BJ (cell line): ENCODE results near the gene RHBG. TPM values are rescaled to one million over a fixed set of nuclear protein-coding genes. Genes with fewer than 3 reads are reported as not detected.

Source experiments
- CTCF ChIA-PET: fragments of 350-600 bp; formaldehyde crosslinking; extraction: SDS; loops from one replicate; lab custom pipeline; 2021; ENCODE audit warnings: antibody characterized with exemption, inconsistent platforms; lab: Yijun Ruan, JAX
- POLR2A ChIA-PET: fragments of 300-600 bp; sonication (Branson Sonifier 250); formaldehyde crosslinking; extraction: SDS; loops from one replicate; lab custom pipeline; 2021; ENCODE audit warnings: antibody characterized with exemption; lab: Charles Lee
- DNase-seq: peaks from one replicate; pipeline ENCODE4 v3.0.0-alpha.2; 2011; ENCODE audit warnings: low read depth
- H3K27me3 ChIP-seq: 2 replicates; pipeline ENCODE4 v1.6.0; 2011; ENCODE audit warnings: low read length; ENCODE audit not compliant: control insufficient read depth, insufficient read depth
- H3K36me3 ChIP-seq: 2 replicates; pipeline ENCODE4 v1.5.1; 2011; ENCODE audit warnings: low read length; ENCODE audit not compliant: control insufficient read depth, insufficient read depth
- H3K4me3 ChIP-seq: 2 replicates; pipeline ENCODE4 v1.5.1; 2011; ENCODE audit warnings: low read depth, mild to moderate bottlenecking, control low read depth, low read length
- polyA plus RNA-seq: library from polyadenylated mRNA; depleted of rRNA; stranded (reverse); fragments of >200 nt; gene quantifications from 2 replicates; pipeline ENCODE4 v1.2.3, GENCODE V29; 2011
- TF ChIP-seq, protein P1 (sequence below): IDR thresholded peaks from 2 replicates; pipeline ENCODE4 v1.5.1; 2011; ENCODE audit warnings: low read depth, mild to moderate bottlenecking, control low read depth, inconsistent platforms, low read length, moderate library complexity; ENCODE audit not compliant: insufficient read depth

The RHBG gene
- polyA plus RNA-seq, 1 experiment: not detected

DNA sequence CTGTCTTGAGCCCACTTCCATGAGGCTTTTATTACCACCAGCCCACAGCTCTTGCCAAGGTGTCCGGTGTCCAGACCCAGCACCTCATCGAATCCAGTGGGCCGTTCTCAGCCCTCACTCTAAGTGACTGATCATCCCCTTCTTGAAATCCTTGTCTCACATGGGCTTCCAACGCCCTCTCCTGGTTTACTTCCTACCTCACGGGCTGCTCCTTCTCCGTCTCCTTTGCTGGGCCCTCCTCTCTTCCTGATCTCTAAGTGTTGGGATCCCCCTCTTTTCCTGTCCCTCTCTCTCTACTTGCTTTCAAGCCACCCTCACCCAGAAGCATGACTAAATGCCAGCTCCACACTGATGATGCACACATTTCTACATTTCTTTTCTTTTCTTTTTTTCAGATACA is 9.0 kb upstream of the RHBG start:
- CTCF ChIA-PET: interaction anchor here (0.8 to 3.1 kb wide), 21 partner anchors 9 to 268 kb away, joined by 3 to 28 read pairs (median 5); partner anchors contain the start of genes RHBG, SMG5 and TMEM79
- POLR2A ChIA-PET: no interaction called here

DNA sequence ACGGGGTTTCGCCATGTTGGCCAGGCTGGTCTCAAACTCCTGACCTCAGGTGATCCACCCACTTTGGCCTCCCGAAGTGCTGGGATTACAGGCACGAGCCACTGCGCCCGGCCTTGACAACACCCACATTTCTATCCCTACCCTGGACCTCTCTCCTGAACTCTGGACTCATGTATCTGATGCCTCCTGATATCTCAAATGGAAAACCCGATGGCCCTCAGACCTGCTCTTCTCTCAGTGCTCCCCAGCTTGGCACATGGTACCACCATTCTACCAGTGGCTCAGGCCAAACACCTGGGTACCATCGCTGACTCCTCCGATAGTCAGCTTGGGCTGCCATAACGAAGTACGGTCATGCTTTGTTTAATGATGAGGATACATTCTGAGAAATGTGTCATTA is 8.5 kb upstream of the RHBG start:
- TF ChIP-seq, protein P1, sequence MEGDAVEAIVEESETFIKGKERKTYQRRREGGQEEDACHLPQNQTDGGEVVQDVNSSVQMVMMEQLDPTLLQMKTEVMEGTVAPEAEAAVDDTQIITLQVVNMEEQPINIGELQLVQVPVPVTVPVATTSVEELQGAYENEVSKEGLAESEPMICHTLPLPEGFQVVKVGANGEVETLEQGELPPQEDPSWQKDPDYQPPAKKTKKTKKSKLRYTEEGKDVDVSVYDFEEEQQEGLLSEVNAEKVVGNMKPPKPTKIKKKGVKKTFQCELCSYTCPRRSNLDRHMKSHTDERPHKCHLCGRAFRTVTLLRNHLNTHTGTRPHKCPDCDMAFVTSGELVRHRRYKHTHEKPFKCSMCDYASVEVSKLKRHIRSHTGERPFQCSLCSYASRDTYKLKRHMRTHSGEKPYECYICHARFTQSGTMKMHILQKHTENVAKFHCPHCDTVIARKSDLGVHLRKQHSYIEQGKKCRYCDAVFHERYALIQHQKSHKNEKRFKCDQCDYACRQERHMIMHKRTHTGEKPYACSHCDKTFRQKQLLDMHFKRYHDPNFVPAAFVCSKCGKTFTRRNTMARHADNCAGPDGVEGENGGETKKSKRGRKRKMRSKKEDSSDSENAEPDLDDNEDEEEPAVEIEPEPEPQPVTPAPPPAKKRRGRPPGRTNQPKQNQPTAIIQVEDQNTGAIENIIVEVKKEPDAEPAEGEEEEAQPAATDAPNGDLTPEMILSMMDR: no peak
- Histone ChIP-seq H3K27me3 (peaks cover 18% of the 10 kb centered on the region), H3K36me3 (no peaks in the 10 kb centered on the region), H3K4me3 (no peak overlapping the region)
- POLR2A ChIA-PET: no interaction called here
- CTCF ChIA-PET: interaction anchor here (0.6 to 3.1 kb wide), 8 partner anchors 13 to 404 kb away, joined by 3 to 28 read pairs (median 6); partner anchors contain the start of genes SMG5 and TMEM79
- DNase-seq: no peak

More for the DNA sequence above, 9.0 kb upstream of the RHBG start:
- TF ChIP-seq, protein P1: peak; percentile 66
- Histone ChIP-seq H3K4me3 (no peak overlapping the region), H3K27me3 (peaks cover 15% of the 10 kb centered on the region), H3K36me3 (no peaks in the 10 kb centered on the region)
- no peak for DNase-seq

DNA sequence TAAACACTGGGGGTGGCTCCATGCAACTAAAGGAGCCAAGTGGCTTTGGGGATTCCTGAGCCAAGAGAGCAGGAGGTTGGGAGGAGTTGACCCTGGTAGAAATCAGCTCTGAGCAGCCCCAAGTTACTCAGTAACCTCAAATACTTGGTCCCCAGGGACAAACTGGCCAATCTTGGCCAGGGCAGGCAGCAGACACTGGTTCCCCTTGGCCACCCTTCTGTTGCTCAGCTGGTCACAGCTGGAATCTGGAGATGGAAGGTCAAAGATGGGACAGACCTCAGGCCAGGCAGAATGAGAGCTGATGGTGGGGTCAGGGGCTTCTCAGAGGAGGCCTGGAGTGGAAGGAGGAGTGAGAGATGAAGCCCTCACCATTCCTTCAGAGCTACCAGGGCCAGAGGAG is 3.3 kb upstream of the RHBG start:
- POLR2A ChIA-PET: no interaction called here
- DNase-seq: no peak
- Histone ChIP-seq H3K4me3 (no peak overlapping the region), H3K36me3 (no peaks in the 10 kb centered on the region), H3K27me3 (peaks cover 12% of the 10 kb centered on the region)
- CTCF ChIA-PET: interaction anchor here (0.9 to 1.3 kb wide), 3 partner anchors 13 to 80 kb away, joined by 3 to 4 read pairs (median 3); no protein-coding TSS in a partner anchor
- TF ChIP-seq, protein P1: no peak

DNA sequence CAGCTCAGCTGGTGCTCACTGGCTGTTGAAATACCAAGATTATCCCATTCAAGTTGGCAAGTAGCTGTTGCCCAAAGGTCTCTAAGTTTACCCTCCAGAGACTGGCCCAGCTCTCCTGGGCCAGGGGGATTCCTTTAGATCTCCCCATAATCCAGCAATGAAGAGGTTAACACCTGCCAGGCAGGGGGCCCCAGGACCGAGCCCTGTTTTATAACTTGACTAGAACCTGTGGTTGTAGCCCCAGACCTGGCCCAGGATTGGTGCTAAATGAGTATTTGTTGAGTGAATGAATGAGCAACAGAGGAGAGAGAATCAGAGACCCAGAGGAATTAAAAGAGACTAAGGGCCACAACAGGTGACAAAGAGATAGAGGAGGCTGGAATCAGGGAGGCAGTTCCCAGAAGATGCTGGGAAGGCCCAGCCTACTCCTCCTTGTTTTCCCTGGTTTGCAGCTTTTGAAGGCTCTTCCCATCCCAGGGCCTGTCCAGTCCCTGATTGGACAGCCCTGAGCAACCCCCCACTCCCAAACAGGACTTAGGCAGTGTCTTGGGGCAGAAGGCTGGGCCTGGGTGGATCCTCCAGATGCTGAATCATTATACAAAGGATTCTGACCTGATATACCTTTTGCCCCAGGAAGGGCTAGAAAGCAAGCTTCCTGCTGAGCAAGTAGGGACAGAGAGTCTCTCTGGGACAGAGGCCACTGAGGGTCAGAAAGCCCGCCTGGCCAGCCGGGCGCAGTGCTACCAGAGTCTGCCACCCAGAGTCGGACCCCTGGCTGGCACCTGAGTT is 2.4 kb upstream of the RHBG start:
- ChIA-PET CTCF (interaction anchor here (0.6 to 1.3 kb wide), 5 partner anchors 10 to 80 kb away, joined by 3 to 4 read pairs (median 3); no protein-coding TSS in a partner anchor), POLR2A (no interaction called here)
- H3K36me3 ChIP-seq: no peaks in the 10 kb centered on the region
- no peak overlapping the region for H3K4me3 ChIP-seq
- peaks cover 12% of the 10 kb centered on the region for H3K27me3 ChIP-seq
- TF ChIP-seq, protein P1: no peak
- no peak for DNase-seq

DNA sequence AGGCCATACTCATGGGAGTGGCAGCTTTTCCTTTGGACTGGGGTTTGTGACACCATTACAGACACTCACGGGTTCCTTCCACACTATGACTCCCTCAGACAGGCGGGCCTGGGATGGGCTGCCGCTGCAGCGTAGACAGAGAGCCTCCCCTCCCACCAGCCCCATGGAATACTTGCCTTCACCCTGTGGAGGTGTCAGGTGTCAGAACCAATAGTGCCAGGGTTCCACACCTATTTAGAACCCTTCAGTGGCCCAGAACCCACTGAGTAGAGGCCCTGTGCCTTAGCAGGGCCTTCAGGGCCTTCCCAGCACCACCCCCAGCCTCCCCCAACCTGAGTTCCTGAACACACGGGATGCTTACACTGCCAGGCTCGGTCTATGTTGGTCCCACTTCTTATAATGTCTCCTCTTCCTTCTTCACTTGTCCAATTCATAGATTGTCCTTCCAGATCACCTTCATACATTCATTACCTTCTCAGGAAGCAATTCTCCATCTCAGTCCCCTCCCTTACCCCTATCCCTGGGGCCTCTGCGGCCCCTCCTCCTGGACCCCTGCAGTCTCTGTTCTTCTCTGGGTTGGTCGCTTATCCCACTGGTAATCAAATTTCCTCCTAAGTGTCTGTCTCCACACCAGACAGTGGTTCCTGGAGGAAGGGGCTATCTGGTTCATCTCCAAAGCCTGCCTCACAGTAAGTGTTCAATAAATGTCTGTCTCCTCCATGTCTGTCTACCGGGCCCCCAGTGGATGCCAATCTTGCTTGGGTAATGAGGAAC is 1.4 kb upstream of the RHBG start:
- ChIA-PET CTCF (interaction anchor here (0.6 to 2.0 kb wide), 2 partner anchors 9 kb away, joined by 3 to 9 read pairs; no protein-coding TSS in a partner anchor), POLR2A (no interaction called here)
- no peak for DNase-seq
- no peak overlapping the region for H3K4me3 ChIP-seq
- TF ChIP-seq, protein P1: no peak
- peaks cover 17% of the 10 kb centered on the region for H3K27me3 ChIP-seq
- no peaks in the 10 kb centered on the region for H3K36me3 ChIP-seq
